Caco-2 (cell line): ENCODE results near the gene CCDC85C. TPM values are rescaled to one million over a fixed set of nuclear protein-coding genes. Genes with fewer than 3 reads are reported as not detected.

ENCODE experiments used
- BruUV-seq: library from RNA; stranded (reverse); fragments of 400-500 nt; replicated peaks from 2 replicates; lab custom pipeline; 2021; lab: Mats Ljungman, UMichigan
- CTCF ChIA-PET: fragments of 300-600 bp; sonication (Branson Sonifier 250); formaldehyde crosslinking; loops from one replicate; lab custom pipeline; 2022; ENCODE audit warnings: antibody characterized with exemption; lab: Charles Lee
- POLR2A ChIA-PET: fragments of 300-600 bp; sonication (Branson Sonifier 250); formaldehyde crosslinking; loops from one replicate; lab custom pipeline; 2022; ENCODE audit warnings: antibody characterized with exemption; lab: Charles Lee
- DNase-seq, 2 experiments: peaks; one replicate each; pipeline versions ENCODE4 v3.0.0 to v3.0.0-alpha.2; 2020 to 2022
- H3K27me3 ChIP-seq: replicated peaks from 2 replicates; pipeline ENCODE4 v1.6.0; 2011; ENCODE audit warnings: low read length; ENCODE audit not compliant: control insufficient read depth, insufficient read depth
- H3K36me3 ChIP-seq: 2 replicates; pipeline ENCODE4 v1.5.1; 2011; ENCODE audit warnings: low read length; ENCODE audit not compliant: control insufficient read depth, insufficient read depth
- H3K4me1 ChIP-seq: fragments of 250-450 bp; sonication (Bioruptor Pico); 2 replicates; pipeline ENCODE4 v1.5.1; 2020; ENCODE audit warnings: mild to moderate bottlenecking
- H3K4me3 ChIP-seq: 2 replicates; pipeline ENCODE4 v1.5.1; 2011; ENCODE audit warnings: low read depth, mild to moderate bottlenecking, control low read depth, low read length
- H3K9me3 ChIP-seq: fragments of 250-450 bp; sonication (Bioruptor Pico); 2 replicates; pipeline ENCODE4 v1.5.1; 2020; ENCODE audit warnings: mild to moderate bottlenecking, moderate library complexity
- H3K27ac Mint-ChIP-seq: one replicate; pipeline ENCODE4 v1.8.0; 2022; ENCODE audit warnings: mixed read lengths; ENCODE audit not compliant: unreplicated experiment
- H3K27me3 Mint-ChIP-seq: one replicate; pipeline ENCODE4 v1.8.0; 2022; ENCODE audit warnings: mixed read lengths; ENCODE audit not compliant: insufficient read depth, unreplicated experiment
- H3K36me3 Mint-ChIP-seq: one replicate; pipeline ENCODE4 v1.8.0; 2022; ENCODE audit warnings: mild to moderate bottlenecking, mixed read lengths; ENCODE audit not compliant: insufficient read depth, unreplicated experiment
- H3K4me1 Mint-ChIP-seq: one replicate; pipeline ENCODE4 v1.8.0; 2022; ENCODE audit warnings: low read depth, mixed read lengths; ENCODE audit not compliant: unreplicated experiment
- H3K4me3 Mint-ChIP-seq: one replicate; pipeline ENCODE4 v1.8.0; 2022; ENCODE audit warnings: mild to moderate bottlenecking, moderate library complexity, mixed read lengths; ENCODE audit not compliant: unreplicated experiment
- H3K9me3 Mint-ChIP-seq: one replicate; pipeline ENCODE4 v1.8.0; 2022; ENCODE audit warnings: mixed read lengths; ENCODE audit not compliant: unreplicated experiment
- intact Hi-C: fragments of 100-400 bp; cut with micrococcal nuclease; formaldehyde crosslinking; loops from one replicate; pipeline ENCODE4 v1.10.0; 2022; ENCODE audit not compliant: unreplicated experiment
- total RNA-seq: library from RNA; stranded (reverse); gene quantifications from 2 replicates; pipeline ENCODE4 v1.2.3, GENCODE V29; 2022
- TF ChIP-seq, protein P1 (sequence below), 2 experiments: fragments of 200-600 bp in 1 of 2; IDR thresholded peaks; 1 replicate in 1 of 2; 2 replicates in 1 of 2; pipeline versions ENCODE4 v1.5.1 to v1.8.0; 2011 to 2022; ENCODE audit warnings: antibody characterized with exemption in 1 of 2, control low read depth in 1 of 2, inconsistent platforms in 1 of 2, low read depth in 1 of 2, low read length in 1 of 2, mild to moderate bottlenecking in 1 of 2, moderate library complexity in 1 of 2; ENCODE audit not compliant: insufficient read depth in 1 of 2, severe bottlenecking in 1 of 2, unreplicated experiment in 1 of 2

The CCDC85C gene
- total RNA-seq, 1 experiment from 2014 or later, result 76.2 TPM

- peaks cover 11% of the 10 kb centered on the region for H3K4me1 Mint-ChIP-seq
Measured at GRCh38 chr14:99621948-99622347, 17.9 kb upstream of the CCDC85C start.

GRCh38 chr14:99619835-99620834 is 16.1 kb upstream of the CCDC85C start:
- no peaks in the 10 kb centered on the region for H3K36me3 Mint-ChIP-seq
- intact Hi-C loops, result no loop called here
- peaks cover 11% of the 10 kb centered on the region for H3K4me1 Mint-ChIP-seq

More at GRCh38 chr14:99621948-99622347, 17.9 kb upstream of the CCDC85C start:
- no peaks in the 10 kb centered on the region for H3K36me3 Mint-ChIP-seq
- no peaks in the 10 kb centered on the region for H3K27me3 Mint-ChIP-seq
- Histone ChIP-seq H3K27me3 (no peaks in the 10 kb centered on the region), H3K4me3 (no peak overlapping the region), H3K36me3 (no peaks in the 10 kb centered on the region), H3K4me1 (peaks cover 10% of the 10 kb centered on the region), H3K9me3 (no peaks in the 10 kb centered on the region)
- ChIA-PET POLR2A (no interaction called here), CTCF (interaction anchor here (0.9 to 1.0 kb wide), 2 partner anchors 98 to 141 kb away, joined by 3 read pairs; partner anchors contain the start of gene SETD3)
- intact Hi-C loops, result loop anchor here (2.0 kb wide), 2 partner anchors 17 to 43 kb away; partner anchors contain the start of gene CCDC85C
- TF ChIP-seq, protein P1, sequence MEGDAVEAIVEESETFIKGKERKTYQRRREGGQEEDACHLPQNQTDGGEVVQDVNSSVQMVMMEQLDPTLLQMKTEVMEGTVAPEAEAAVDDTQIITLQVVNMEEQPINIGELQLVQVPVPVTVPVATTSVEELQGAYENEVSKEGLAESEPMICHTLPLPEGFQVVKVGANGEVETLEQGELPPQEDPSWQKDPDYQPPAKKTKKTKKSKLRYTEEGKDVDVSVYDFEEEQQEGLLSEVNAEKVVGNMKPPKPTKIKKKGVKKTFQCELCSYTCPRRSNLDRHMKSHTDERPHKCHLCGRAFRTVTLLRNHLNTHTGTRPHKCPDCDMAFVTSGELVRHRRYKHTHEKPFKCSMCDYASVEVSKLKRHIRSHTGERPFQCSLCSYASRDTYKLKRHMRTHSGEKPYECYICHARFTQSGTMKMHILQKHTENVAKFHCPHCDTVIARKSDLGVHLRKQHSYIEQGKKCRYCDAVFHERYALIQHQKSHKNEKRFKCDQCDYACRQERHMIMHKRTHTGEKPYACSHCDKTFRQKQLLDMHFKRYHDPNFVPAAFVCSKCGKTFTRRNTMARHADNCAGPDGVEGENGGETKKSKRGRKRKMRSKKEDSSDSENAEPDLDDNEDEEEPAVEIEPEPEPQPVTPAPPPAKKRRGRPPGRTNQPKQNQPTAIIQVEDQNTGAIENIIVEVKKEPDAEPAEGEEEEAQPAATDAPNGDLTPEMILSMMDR (IDR thresholded peaks at IDR 0.05; ENCODE audit: insufficient read depth in 1 of 2, low read depth in 1 of 2, low read length in 1 of 2, severe bottlenecking in 1 of 2, unreplicated experiment in 1 of 2), result no peak
- DNase-seq, result peak in 1 of 2 experiments; percentile 57
- H3K9me3 Mint-ChIP-seq, result no peaks in the 10 kb centered on the region
- no peak overlapping the region for H3K4me3 Mint-ChIP-seq
- H3K27ac Mint-ChIP-seq, result peak overlapping the region; percentile 42
- BruUV-seq, result no TSS peak

More at GRCh38 chr14:99619835-99620834, 16.1 kb upstream of the CCDC85C start:
- DNase-seq, result no peak
- no peaks in the 10 kb centered on the region for H3K36me3 ChIP-seq
- H3K4me3 ChIP-seq, result no peak overlapping the region
- no peaks in the 10 kb centered on the region for H3K27me3 Mint-ChIP-seq
- CTCF ChIA-PET, result interaction anchor here (0.6 kb wide), 1 partner anchor 86 kb away, joined by 3 read pairs; no protein-coding TSS in a partner anchor
- peaks cover 10% of the 10 kb centered on the region for H3K4me1 ChIP-seq
- no peaks in the 10 kb centered on the region for H3K9me3 ChIP-seq
- no TSS peak for BruUV-seq
- TF ChIP-seq, protein P1 (IDR thresholded peaks at IDR 0.05; ENCODE audit: insufficient read depth in 1 of 2, low read depth in 1 of 2, low read length in 1 of 2, severe bottlenecking in 1 of 2, unreplicated experiment in 1 of 2), result no peak
- H3K9me3 Mint-ChIP-seq, result no peaks in the 10 kb centered on the region
- POLR2A ChIA-PET, result interaction anchor here (0.5 kb wide), 1 partner anchor 16 kb away, joined by 3 read pairs; the partner anchor contains the start of gene CCDC85C
- H3K27me3 ChIP-seq, result no peaks in the 10 kb centered on the region
- no peak overlapping the region for H3K27ac Mint-ChIP-seq
- no peak overlapping the region for H3K4me3 Mint-ChIP-seq
